Fibroblast of peridontal ligament (primary cell): ENCODE measurements around the gene C1orf226.
A peak's percentile ranks its signal among the peaks of the same experiment; 100 is the strongest.
"Not testable (repeated sequence)": the region's sequence is repeated elsewhere in the genome, so short reads cannot be mapped to it uniquely, and the experiment has no call there.

Experiments
- DNase-seq: peaks from one replicate; pipeline ENCODE4 v3.0.0-alpha.2; 2010; ENCODE audit errors: extremely low read depth

C1orf226 gene, protein sequence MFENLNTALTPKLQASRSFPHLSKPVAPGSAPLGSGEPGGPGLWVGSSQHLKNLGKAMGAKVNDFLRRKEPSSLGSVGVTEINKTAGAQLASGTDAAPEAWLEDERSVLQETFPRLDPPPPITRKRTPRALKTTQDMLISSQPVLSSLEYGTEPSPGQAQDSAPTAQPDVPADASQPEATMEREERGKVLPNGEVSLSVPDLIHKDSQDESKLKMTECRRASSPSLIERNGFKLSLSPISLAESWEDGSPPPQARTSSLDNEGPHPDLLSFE

DNA sequence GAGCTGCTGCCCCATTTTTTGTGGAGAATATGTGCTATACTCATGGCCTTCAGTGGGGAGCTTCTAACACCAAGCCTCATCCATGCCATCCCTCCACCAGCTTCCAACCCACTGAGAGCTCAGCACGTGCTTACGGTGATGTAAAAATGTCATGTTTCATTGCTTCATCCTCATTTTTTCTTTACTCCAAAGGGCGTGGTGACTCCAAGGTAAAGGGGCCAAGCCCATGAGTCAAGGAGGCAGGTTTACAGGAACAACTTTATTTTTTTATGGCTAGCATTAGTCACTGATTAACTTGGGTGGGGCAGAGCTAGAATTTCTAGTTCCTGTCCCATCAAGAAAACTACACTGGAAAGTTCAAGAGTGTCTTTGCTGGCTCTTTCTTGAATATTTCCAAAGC, at the start of gene C1orf226:
TSS of gene C1orf226 (plus strand) at position 346 of the 400 bp plus-strand sequence. CDS start 174 bp downstream, outside the sequence.
- DNase-seq: no peak

DNA sequence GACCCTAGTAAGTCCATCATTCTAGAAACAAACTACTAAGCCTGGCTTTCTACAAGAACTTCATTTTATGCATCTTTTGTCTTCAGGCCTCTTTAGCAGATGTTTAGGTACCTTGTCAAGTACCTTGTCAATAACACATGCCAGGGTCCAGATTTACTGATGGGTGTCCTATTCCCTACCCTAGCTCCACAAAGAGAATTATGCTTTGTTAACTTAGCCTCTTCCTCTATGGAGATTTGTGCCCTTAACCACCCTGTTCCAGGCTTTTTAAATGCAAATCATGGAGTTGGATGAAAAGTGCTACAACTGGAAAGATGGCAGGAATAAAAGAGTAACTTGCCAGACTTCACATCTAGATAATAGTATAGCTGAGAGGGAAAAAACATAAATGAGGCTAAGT, 47.5 kb upstream of the C1orf226 start:
- DNase-seq: no peak

DNA sequence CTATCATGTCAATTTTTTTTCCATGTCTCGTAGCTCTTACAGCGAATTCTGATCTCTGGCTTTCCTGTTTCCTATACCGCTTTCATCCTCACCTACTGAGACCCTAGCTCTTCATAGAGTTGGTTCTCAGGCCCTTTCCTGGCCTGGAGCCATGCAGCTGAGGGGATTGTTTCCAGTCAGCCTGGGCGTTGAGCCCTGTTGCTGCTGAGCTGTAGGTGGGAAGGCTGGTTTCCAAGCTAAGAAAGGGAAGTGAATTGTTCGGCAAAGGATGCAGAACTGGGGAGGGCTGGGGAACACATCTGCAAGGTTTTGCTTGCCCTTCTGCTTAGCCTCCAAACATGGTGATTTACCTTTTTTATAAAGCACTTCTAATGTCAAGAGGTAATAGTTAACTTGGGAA, 46.4 kb upstream of the C1orf226 start:
- DNase-seq: no peak

DNA sequence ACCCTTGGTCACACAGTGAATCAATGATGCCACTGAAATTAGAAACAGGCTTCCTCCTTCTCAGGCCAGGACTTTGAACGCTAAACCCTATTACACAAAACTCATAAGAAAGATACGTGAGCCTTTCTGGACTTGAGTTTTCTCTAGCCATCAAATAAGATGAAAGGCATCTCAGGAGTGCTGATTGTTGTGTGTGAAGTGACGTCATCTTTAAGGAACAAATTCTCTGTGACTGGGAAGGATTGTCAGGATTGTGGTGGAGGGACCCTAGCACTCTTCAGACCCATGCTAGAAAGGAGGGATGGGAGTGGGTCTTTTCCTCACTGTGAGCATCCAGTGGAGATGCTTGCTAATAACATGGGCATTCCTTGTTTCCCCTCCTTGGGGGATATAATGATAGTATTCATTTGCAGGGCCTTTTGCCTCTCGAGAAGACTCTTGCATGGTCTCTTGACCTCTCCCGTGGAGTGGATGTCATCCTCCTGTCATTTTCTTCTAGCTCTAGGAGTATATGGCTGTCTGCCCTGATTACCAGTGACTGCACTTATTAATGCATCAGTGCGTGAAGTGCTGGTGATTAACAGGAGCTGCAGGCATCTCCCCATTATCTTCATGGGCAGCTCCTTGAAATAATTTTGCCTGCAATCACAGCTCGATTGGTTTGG, 44.8 kb upstream of the C1orf226 start:
- no peak for DNase-seq

DNA sequence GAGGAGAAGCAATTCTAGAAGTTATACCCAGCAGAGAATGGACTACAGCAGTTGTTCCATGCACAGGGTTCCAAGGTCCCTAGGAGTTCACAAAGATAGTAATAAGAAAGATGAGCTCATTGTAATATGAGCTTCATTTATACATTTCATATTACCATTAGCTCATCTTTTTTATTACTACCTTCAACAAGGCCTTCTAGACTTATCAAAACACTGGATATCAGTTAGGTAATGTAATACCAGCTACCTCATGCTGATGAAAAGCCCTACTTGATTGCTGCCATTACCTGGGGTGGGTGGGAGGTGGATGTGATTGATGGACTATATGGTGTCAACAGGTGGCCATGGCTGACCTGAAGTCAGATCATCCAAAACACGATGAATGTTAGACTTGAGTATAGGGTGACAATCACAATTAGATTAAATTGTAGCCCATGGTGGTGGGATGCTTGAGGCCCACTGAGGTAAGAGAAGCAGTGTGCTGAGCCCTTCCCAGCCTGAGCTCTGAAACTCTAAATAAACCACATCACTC, 39.0 kb upstream of the C1orf226 start:
- no peak for DNase-seq

DNA sequence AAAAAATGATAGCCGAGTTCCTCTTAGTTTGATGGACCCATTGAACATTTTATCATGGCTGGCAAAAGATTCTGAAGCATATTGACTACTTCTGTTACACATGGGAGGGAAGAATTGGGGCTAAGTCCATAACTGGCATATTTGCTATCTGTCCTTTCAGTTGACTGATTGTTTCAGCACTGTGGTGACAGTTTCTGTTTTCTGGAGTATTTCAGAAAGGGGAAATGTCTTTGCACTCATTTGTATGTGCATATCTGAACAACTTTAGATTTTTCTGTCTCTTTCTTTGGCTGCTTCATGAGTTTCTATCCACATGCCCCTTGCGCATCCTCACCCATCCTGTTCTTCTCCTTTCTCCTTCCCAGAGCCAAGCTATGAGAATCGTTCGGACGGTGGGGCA, 38.1 kb upstream of the C1orf226 start:
- no peak for DNase-seq

DNA sequence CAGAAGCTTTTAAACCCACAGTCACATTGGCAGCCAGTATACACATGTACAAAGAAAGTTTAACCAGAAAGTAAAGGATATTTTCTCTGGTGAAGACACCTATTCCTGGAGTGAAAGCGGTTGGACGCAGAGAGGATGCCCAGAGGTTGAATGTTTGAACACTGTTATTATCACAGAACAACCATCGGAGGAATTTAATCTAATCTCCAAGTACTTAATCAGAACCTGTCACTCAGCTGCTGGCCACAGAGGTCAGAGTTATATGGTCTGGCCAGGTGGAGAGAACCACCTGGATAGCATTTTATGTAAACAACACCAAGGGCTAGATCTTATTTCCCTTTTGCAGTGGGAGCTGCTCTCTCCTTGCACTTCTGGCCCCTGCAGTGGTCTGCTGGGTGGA, 34.2 kb upstream of the C1orf226 start:
- DNase-seq: no peak

DNA sequence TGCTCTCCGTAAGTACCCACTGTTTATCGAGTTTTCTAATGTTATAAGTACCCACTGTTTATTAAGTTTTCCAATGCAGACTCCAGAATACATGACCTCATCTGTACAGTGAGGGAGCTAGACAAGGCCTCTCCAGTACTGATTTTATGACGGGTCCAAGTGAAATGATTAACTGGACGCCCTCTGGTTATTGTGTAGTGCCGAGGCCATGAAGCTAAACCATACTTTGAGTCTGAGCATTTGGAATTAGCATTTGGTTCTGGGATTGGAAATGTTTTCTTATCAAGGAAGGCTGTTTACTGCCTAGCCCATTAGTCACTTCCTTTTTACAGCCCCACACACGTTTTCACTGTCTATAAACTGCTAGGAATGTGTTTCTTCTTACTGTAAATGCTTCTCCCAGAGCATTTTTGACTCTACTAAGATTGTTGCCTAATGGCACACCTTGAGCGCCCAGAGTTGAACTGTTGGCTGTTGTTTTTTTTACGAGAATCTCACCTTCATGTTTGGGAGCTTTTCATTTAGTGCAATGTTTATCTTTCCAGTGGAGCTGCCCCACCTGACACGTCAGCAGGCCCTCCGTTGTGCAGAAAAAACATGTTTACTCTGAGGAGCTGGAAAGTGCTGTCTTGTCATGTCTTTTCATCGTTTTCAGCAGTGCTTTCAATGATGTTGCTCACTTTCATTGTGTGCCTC, 31.7 kb upstream of the C1orf226 start:
- DNase-seq: no peak

DNA sequence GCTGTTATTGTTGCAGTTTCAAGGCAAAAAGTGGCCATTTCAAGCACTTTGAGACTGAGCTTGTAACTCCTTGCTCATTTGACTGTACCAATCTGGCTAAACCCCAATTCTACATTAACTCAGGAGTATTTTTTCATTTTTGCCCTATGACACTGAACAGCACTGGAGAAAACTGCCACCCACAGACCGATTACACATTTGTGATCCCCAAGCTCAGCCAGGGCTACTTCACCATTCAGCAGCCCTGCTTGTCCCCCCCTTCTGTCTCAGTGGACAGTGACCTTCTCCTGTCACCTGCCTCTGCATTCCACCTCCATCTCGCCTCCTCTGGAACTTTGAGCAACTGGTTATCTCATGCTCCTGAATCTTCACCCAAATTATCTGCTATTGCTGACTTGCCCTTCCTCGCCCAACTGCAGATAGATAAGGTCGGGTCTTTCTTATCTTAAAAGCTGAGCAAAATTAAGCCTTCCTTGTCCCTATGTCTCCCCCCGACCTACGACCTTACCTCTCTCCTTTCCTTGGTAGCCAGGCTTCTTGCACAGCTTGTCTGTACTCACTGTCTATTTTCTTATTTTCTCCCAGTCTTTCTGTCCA, 30.2 kb upstream of the C1orf226 start:
- no peak for DNase-seq

DNA sequence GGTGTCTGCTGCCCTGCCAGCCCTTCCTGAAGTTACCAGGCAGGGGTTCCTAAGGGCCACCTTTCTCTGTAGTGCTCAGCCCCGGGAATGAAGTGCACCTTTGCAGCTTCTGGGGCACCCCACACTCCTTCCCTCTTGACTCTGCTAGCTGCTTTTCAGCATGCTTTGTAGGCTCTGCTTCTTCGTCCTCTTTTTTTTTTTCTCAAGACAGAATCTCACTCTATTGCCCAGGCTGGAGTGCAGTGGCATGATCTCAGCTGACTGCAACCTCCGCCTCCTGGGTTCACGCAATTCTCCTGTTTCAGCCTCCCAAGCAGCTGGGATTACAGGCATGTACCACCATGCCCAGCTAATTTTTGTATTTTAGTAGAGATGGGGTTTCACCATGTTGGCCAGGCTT, 29.7 kb upstream of the C1orf226 start:
- not testable (repeated sequence) for DNase-seq

DNA sequence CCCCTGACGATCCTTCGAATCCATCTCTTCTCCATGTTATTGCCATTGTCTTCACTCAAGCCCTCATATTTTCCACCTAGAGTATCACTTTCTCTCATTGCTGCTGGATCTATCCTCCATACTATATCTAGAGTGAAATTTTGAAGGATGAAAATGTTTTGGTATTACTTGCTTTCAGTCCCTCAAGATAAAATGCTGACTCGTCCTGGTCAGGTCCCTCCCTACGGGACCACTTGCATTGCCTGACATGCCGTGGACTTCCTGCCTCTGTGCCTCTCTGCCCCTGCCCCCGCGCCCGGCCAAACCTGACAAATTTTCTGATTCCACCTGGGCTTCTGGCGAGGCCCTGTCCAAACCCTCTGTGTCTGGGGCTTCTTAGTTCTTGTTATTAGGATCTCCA, 28.4 kb upstream of the C1orf226 start:
- DNase-seq: no peak

DNA sequence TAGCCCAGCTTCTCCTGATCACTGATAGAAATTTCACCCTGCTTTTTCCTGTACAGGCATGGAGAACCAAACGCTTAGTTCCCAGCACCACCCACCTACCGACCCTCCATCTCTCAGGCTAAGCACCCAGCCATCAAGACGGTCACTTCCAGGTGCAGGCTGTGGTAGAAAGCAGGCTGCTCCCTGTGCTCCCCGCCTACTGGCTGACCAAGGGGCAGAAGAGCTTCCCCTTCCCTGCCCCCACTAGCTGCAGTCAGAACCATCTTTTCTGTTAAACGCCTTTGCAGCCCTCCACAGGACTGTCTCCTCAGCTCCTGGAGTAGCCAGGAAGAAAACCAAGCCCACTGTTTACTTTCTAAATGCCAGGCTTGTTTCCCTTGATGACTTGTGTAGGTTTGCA, 27.8 kb upstream of the C1orf226 start:
- DNase-seq: no peak

DNA sequence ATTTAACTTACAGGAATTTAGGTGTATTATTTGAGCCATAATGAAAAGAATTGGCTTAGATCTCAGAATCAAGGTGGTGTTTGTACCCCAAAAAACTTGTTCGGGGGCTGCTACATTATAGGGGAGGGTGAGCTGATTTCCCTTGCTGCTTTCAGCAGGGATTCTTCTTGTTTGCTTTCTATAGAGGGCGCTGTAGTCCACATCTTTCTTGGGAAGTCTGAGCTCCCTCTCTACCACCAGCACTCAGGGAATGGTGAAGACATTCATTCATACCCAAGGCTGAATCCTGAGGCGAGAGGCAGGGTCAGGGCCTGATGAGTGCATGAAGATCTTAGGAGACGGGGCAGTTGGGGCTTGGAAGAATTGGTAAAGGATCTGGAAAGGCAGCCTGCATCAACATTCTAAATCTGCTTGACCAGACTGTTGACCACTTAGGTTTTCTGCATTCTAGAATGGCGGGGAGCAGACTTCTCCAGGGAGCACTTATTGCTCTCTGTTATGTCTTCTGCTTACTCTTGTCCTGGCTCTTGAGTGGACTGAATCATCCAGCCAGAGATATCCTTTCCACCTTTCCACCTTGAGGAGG, 23.8 kb upstream of the C1orf226 start:
- DNase-seq: peak; percentile 35

DNA sequence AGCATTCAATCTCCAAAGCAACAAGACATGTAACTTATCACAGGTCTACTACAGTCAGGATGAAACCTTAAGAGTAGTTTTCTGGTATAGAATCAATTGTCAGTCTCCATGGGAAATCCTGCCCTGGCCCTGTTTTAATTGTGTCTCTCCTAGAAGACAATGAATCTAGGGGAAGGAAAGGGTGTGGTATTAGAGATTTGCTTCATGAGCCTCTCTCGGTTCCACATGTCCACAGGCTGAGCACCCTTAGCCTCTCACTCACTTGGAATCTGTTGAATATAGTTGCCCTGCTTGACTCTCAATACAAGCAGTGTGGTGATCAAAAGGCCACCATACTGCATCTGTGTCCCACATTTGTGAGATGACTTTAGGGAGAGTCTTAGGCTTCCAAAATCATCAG, 22.6 kb upstream of the C1orf226 start:
- DNase-seq: no peak

DNA sequence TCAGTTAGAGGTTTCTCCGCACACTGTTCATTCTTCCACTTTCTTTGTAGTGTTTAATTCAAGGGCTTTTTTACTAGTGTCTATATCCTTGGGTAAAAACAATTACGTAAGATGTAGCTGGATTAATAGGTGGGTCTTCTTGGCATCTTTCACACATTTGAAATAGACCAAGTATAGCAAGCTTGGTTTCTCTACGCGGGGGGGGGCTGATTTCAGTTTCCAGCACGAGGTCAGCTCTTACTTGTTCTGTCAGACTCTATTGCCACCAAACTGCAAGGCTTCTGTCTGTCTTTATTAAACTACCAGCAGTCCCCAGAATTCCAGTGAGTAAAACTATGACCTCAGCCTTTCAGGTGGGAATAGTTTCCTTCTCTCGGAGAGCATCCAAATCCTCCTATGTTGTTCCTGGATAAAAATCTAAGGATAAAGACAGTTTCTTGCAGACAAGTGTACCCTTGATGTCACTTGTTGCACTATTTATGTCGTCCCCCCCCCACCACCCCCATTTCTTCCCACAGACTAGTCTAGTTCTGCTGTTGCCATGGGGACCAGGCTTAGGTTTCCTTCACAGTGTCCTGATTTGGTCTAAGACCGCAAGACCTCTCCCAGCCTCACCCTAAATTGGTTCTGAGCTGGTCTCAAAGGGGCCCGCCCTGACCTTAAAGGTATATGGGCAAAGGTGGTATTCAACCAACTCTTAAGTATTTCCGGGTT, 21.8 kb upstream of the C1orf226 start:
- no peak for DNase-seq

DNA sequence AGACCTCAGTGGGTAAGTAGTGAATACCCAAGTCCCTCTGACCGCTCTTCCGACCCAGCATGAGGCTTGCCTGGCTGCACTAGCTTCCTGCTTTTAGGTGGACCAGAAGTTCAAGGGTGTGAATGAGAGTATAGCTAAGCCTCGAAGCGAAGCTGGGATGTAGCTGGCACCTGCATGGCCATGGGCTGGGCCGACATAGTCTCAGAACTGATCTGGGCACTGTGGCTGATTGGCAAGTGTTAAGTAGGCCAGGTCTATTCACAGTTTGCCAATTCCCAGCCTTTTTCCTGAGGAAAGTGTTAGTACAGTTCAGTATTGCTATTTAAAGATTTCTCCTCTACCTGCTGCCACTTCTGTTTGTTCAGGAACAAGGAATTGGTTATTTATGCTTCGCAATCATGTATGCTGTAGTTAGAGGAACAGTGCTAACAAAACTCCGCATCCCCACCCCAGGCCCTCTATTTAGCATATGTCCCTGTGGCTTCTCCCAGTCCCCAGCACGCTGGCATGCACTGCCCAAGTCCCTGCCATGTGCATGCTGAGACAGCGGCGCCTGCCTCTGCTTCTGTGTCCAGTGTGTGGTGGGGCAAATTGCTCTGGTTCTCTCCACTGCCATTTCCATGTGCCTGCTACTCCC, 21.2 kb upstream of the C1orf226 start:
- DNase-seq: no peak

DNA sequence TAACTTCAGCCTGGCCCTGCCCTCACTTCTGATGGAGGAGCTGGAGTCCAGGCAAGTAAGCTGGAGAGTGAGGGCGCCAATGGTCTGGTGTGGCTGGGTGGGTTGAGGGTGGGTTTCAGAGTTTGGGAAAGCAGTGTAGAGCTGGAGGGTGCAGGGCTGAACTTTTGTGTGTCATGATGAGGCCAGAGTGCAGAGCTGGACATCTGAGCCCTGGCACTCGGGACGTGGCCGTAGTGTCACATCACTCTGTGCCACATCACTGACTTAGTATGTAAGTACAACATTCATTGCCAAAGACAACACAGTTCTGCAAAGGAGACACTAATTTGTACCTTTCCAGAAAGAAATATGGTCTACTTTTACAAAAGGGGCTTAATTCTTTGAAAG, 20.7 kb upstream of the C1orf226 start:
- DNase-seq: no peak

DNA sequence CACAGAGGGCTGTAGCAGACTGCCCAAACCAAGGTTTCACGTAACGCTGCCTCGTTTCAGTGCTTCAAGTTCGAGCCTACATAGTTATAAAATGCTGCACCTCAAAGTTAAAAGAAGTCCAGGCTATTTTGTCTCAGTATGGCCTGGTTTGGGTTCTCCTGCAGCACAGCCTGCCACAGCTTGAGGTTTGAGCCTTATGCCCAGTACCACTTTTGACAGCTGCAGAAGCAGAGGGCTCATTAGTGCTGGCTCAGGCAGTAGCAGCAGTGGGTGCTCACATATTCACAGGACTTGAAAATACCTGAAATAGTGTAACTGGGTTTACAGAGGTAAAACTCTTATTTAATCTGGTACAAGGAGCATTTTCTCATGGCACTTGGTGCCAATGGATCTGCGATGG, 20.2 kb upstream of the C1orf226 start:
- DNase-seq: no peak

DNA sequence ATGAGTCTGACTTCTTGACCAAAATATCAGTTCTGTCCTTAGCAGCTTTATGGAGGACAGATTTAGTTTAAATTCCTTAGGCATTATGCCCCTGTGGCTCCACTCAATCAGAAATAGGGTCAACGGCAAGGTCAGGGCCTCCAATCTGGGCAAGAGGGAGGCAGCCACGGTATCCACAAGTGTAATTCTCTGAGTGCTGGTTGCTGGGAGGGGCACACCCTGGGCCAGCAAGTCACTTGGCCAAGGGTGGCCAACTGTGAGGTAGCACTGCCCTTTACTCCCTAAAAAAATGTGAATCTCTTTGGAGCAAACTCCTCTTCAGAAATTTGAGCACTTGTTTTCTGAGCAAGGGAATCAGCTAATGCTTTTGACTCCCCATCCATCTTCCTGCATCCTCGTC, 17.7 kb upstream of the C1orf226 start:
- DNase-seq: no peak

DNA sequence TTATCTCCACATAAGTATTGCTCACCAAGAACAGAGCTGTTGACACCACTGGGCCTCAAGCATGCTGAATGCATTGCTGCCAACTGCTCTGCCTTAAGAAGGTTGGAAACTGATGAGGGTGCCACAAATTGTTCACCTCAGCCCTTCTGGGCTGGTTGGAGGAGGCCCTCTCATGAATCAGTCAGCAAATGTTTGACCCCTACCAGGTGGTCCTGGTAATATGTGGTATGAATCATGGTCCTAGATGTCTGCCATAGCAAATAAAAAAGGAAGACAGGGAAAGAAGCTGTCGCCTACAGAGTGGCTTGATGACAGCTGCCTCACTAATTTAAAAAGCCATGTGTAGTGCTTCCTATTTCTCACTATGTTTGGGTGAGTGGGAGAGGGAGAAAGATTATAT, 17.0 kb upstream of the C1orf226 start:
- DNase-seq: no peak
